Retinal pigment epithelial cell (primary cell): ENCODE results near the gene ANKDD1A.

Experiments
- DNase-seq: peaks from one replicate; pipeline ENCODE4 v3.0.0-alpha.2; 2010; ENCODE audit warnings: low read depth
- H3K4me3 ChIP-seq: 2 replicates; pipeline ENCODE4 v1.5.1; 2011; ENCODE audit warnings: mild to moderate bottlenecking, low read length, control low read depth, moderate library complexity
- CTCF ChIP-seq: conservative IDR thresholded peaks from 2 replicates; pipeline ENCODE4 v1.5.1; 2011; ENCODE audit warnings: low read depth, low read length, control low read depth, inconsistent platforms

Gene ANKDD1A

GRCh38 chr15:64925335-64926330 is 13.9 kb downstream of the ANKDD1A start:
- TF ChIP-seq CTCF, result no peak
- DNase-seq, result no peak
- no peak overlapping the region for H3K4me3 ChIP-seq

- TF ChIP-seq CTCF, result no peak
- no peak for DNase-seq
- no peak overlapping the region for H3K4me3 ChIP-seq
These were observed 15.0 kb downstream of the ANKDD1A start for GRCh38 chr15:64926661-64927060.

GRCh38 chr15:64928626-64929220 is 17.0 kb downstream of the ANKDD1A start:
- TF ChIP-seq CTCF, result no peak
- no peak for DNase-seq
- H3K4me3 ChIP-seq, result no peak overlapping the region

GRCh38 chr15:64930019-64930652 is 18.4 kb downstream of the ANKDD1A start:
- H3K4me3 ChIP-seq, result no peak overlapping the region
- no peak for DNase-seq
- no peak for TF ChIP-seq CTCF

GRCh38 chr15:64930778-64931371 is 19.2 kb downstream of the ANKDD1A start:
- H3K4me3 ChIP-seq, result no peak overlapping the region
- no peak for TF ChIP-seq CTCF
- no peak for DNase-seq

- no peak overlapping the region for H3K4me3 ChIP-seq
- DNase-seq, result no peak
- no peak for TF ChIP-seq CTCF
These were observed 19.7 kb downstream of the ANKDD1A start for GRCh38 chr15:64931381-64931780.
